Cardiac muscle cell (in vitro differentiated cells and primary cell): Measurements from ENCODE around the gene ARHGAP1. TPM values are rescaled to one million over a fixed set of nuclear protein-coding genes. Genes with fewer than 3 reads are reported as not detected.

Experiments
- DNase-seq, 2 donors: peaks; one replicate each; pipeline versions ENCODE4 v3.0.0 to v3.0.0-alpha.2; 2010 to 2017; ENCODE audit warnings: low read depth in 1 of 2, low spot score in 1 of 2
- H3K27ac ChIP-seq: fragments of 200-600 bp; sonication (generic); 2 replicates; pipeline ENCODE4 v1.5.1; 2016
- H3K27me3 ChIP-seq: fragments of 200-600 bp; sonication (generic); 2 replicates; pipeline ENCODE4 v1.6.0; 2016; ENCODE audit warnings: control low read depth
- H3K36me3 ChIP-seq: fragments of 200-600 bp; sonication (generic); 2 replicates; pipeline ENCODE4 v1.5.1; 2016; ENCODE audit warnings: control low read depth
- H3K4me1 ChIP-seq: fragments of 200-600 bp; sonication (generic); 2 replicates; pipeline ENCODE4 v1.8.1; 2017; ENCODE audit warnings: low read depth, mild to moderate bottlenecking, mixed run types
- H3K4me3 ChIP-seq: fragments of 200-600 bp; sonication (generic); 2 replicates; pipeline ENCODE4 v1.5.1; 2016; ENCODE audit warnings: mild to moderate bottlenecking
- H3K9me3 ChIP-seq: fragments of 200-600 bp; sonication (generic); 2 replicates; pipeline ENCODE4 v1.5.1; 2017; ENCODE audit warnings: low read depth, mild to moderate bottlenecking, control low read depth
- CTCF ChIP-seq: IDR thresholded peaks from 2 replicates; pipeline ENCODE4 v1.5.1; 2012; ENCODE audit warnings: low read depth, mild to moderate bottlenecking, low read length
- polyA plus RNA-seq: library from polyadenylated mRNA; unstranded; fragments of >200 nt; fragmentation: Nextera tagmentation; extraction: Ambion mirVana; gene quantifications from 2 replicates; pipeline ENCODE4 v1.2.1, GENCODE V29; 2016
- total RNA-seq: library from RNA; depleted of rRNA; stranded (reverse); fragments of >200 nt; gene quantifications from 2 replicates; pipeline ENCODE4 v1.2.3, GENCODE V29; 2016

Gene ARHGAP1
- total and polyA plus RNA-seq, 2 experiments from 2014 or later, result 59.3 to 149 TPM

GRCh38 chr11:46736146-46736545 lies 35.7 kb upstream of the ARHGAP1 start:
- Histone ChIP-seq H3K9me3 (no peaks in the 10 kb centered on the region), H3K4me1 (no peaks in the 10 kb centered on the region), H3K4me3 (no peak overlapping the region), H3K27ac (no peak overlapping the region), H3K36me3 (no peaks in the 10 kb centered on the region), H3K27me3 (no peaks in the 10 kb centered on the region)
- TF ChIP-seq CTCF, result no peak
- DNase-seq, result no peak

GRCh38 chr11:46733234-46733633 lies 32.8 kb upstream of the ARHGAP1 start:
- Histone ChIP-seq H3K4me1 (no peaks in the 10 kb centered on the region), H3K36me3 (no peaks in the 10 kb centered on the region), H3K9me3 (no peaks in the 10 kb centered on the region), H3K4me3 (no peak overlapping the region), H3K27me3 (no peaks in the 10 kb centered on the region), H3K27ac (no peak overlapping the region)
- no peak for DNase-seq
- TF ChIP-seq CTCF, result no peak

GRCh38 chr11:46731545-46731944 lies 31.1 kb upstream of the ARHGAP1 start:
- Histone ChIP-seq H3K36me3 (no peaks in the 10 kb centered on the region), H3K4me3 (no peak overlapping the region), H3K9me3 (no peaks in the 10 kb centered on the region), H3K27me3 (no peaks in the 10 kb centered on the region), H3K27ac (no peak overlapping the region), H3K4me1 (no peaks in the 10 kb centered on the region)
- DNase-seq, result no peak
- no peak for TF ChIP-seq CTCF

DNA sequence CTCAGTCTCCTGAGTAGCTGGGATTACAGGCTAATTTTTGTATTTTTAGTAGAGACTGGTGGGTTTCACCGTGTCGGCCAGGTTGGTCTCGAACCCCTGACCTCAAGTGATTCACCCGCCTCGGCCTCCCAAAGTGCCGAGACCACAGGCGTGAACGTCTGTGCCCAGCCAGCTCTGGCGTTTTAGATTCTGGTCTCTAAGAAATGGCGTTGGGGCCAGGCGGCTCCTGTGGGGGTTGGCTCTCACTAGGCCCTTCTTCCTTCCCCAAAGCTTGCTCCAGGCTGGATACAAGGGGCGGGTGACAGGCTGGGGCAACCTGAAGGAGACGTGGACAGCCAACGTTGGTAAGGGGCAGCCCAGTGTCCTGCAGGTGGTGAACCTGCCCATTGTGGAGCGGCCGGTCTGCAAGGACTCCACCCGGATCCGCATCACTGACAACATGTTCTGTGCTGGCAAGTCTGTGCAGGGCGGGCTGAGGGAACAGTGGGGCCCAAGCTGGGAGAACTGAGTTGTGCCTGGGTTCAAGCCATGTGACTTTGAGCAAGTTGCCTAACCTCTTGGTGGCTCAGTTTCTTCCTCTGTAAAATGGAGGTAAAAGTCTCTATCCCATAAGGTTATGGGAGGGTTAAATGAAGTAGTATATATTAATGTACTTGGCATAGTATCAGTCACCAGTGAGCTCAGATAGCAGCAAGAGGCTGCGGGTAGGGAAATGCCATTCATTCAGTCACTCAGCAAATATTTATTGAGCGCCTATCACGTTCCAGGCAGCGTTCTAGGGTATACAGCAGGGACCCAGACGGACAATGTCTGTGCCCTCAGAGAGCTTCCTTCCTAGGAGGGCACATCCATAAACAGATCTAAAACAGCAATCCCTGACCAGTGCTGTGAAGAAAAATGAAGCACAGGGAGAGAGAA lies 28.9 kb upstream of the ARHGAP1 start:
- no peaks in the 10 kb centered on the region for H3K36me3 ChIP-seq
- H3K4me3 ChIP-seq, result no peak overlapping the region
- H3K9me3 ChIP-seq, result no peaks in the 10 kb centered on the region
- H3K4me1 ChIP-seq, result no peaks in the 10 kb centered on the region
- no peaks in the 10 kb centered on the region for H3K27me3 ChIP-seq
- DNase-seq, result no peak
- no peak overlapping the region for H3K27ac ChIP-seq
- TF ChIP-seq CTCF, result no peak

DNA sequence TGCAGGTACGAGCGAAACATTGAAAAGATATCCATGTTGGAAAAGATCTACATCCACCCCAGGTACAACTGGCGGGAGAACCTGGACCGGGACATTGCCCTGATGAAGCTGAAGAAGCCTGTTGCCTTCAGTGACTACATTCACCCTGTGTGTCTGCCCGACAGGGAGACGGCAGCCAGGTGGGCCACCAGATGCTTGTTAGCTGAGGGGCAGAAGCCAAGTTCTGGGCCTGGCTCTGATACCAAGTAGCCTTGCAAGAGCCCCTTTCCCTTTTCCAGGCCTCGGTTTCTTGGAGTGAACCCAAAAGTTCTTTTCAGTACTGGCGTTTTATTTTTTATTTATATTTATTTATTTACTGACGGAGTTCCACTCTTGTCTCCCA lies 28.2 kb upstream of the ARHGAP1 start:
- Histone ChIP-seq H3K9me3 (no peaks in the 10 kb centered on the region), H3K36me3 (no peaks in the 10 kb centered on the region)
- no peak for TF ChIP-seq CTCF

More for the DNA sequence above, 28.2 kb upstream of the ARHGAP1 start:
- H3K4me1 ChIP-seq, result no peaks in the 10 kb centered on the region
- DNase-seq, result no peak
- no peak overlapping the region for H3K27ac ChIP-seq
- no peaks in the 10 kb centered on the region for H3K27me3 ChIP-seq
- H3K4me3 ChIP-seq, result no peak overlapping the region
